Spleen (tissue), 11 donors: Measurements from ENCODE around the gene SCYGR3. TPM values are rescaled to one million over a fixed set of nuclear protein-coding genes. Genes with fewer than 3 reads are reported as not detected.

Source experiments
- DNase-seq: peaks from one replicate; pipeline ENCODE4 v3.0.0-alpha.2; 2020
- H3K27ac ChIP-seq, 8 donors: fragments of 200-600 bp; sonication (generic) in 7 of 8; 1 replicate in 4 of 8; 2 replicates in 4 of 8; pipeline versions ENCODE4 v1.5.0 to v1.8.0; 2016 to 2021; ENCODE audit warnings: inconsistent platforms in 4 of 8, mild to moderate bottlenecking in 4 of 8, moderate library complexity in 1 of 8
- H3K27me3 ChIP-seq, 7 donors: fragments of 200-600 bp; sonication (generic) in 6 of 7; replicated peaks in 1 of 7; 1 replicate in 4 of 7; 2 replicates in 3 of 7; pipeline versions ENCODE4 v1.5.0 to v1.8.0; 2016 to 2021; ENCODE audit warnings: inconsistent platforms in 3 of 7, mild to moderate bottlenecking in 1 of 7
- H3K36me3 ChIP-seq, 6 donors: fragments of 200-600 bp; sonication (generic) in 5 of 6; 1 replicate in 4 of 6; 2 replicates in 2 of 6; pipeline versions ENCODE4 v1.5.0 to v1.8.0; 2016 to 2021; ENCODE audit warnings: inconsistent platforms in 2 of 6
- H3K4me1 ChIP-seq, 6 donors: fragments of 200-600 bp; sonication (generic) in 5 of 6; 1 replicate in 3 of 6; 2 replicates in 3 of 6; pipeline versions ENCODE4 v1.5.0 to v1.8.0; 2016 to 2021; ENCODE audit warnings: inconsistent platforms in 3 of 6
- H3K4me3 ChIP-seq, 8 donors: fragments of 200-600 bp; sonication (generic) in 7 of 8; 1 replicate in 4 of 8; 2 replicates in 4 of 8; pipeline versions ENCODE4 v1.5.0 to v1.8.0; 2016 to 2021; ENCODE audit warnings: inconsistent platforms in 4 of 8, mild to moderate bottlenecking in 4 of 8, moderate library complexity in 2 of 8
- H3K9me3 ChIP-seq, 8 donors: fragments of 200-600 bp; sonication (generic) in 7 of 8; 1 replicate in 4 of 8; 2 replicates in 4 of 8; pipeline versions ENCODE4 v1.5.0 to v1.8.0; 2016 to 2021; ENCODE audit warnings: inconsistent platforms in 4 of 8
- CTCF ChIP-seq, 11 experiments: fragments of 200-600 bp in 7 of 11; fragments of 450-650 bp in 4 of 11; sonication (generic) in 4 of 11; IDR thresholded peaks in 8 of 11; conservative IDR thresholded peaks in 3 of 11; 1 replicate in 7 of 11; 2 replicates in 4 of 11; pipeline versions ENCODE4 v1.4.0 to v1.8.0; 2016 to 2021; ENCODE audit warnings: antibody characterized with exemption in 11 of 11, inconsistent platforms in 4 of 11, mild to moderate bottlenecking in 1 of 11
- POLR2A ChIP-seq, 3 donors: fragments of 450-650 bp; IDR thresholded peaks; one replicate each; pipeline ENCODE4 v1.5.1; 2017; ENCODE audit warnings: antibody characterized with exemption in 3 of 3, mild to moderate bottlenecking in 1 of 3
- POLR2AphosphoS5 ChIP-seq, 3 donors: sonication (generic); formaldehyde crosslinking; IDR thresholded peaks; one replicate each; pipeline ENCODE4 v1.5.1; 2017; ENCODE audit warnings: antibody characterized with exemption in 3 of 3
- WGBS, 5 donors: extraction: QIAGEN DNeasy Blood & Tissue Kit in 3 of 5; methylation state at CpG; one replicate each; pipeline versions ENCODE4 v1.1.5 to v1.1.7; 2013 to 2018; 5-methylcytosine and 5-hydroxymethylcytosine counted together
- intact Hi-C: fragments of 100-400 bp; cut with DNase I; formaldehyde crosslinking; loops from one replicate; pipeline ENCODE4 v1.15.0; 2023; ENCODE audit warnings: low total_unique reads
- polyA plus RNA-seq, 3 donors: library from polyadenylated mRNA; stranded (reverse); fragments of 200-250 nt; gene quantifications; one replicate each; pipeline ENCODE4 v1.2.1, GENCODE V29; 2013
- total RNA-seq, 7 donors: library from RNA; depleted of rRNA in 3 of 7; stranded (reverse); fragments of >200 nt in 3 of 7; fragmentation: NEBNext Ultra II Directional in 4 of 7; extraction: Animal tissue kit (Norgen Biotek cat#: 25700) in 4 of 7; gene quantifications; one replicate each; pipeline versions ENCODE4 v1.1.0 to v1.2.1, GENCODE V29; 2016 to 2021
- donor health status: healthy with polysubstance abuse.
- donor health status: DM: no; HTN: no; CAD: no; lungs with moderate emphysema.
- donor health status: DM: no; HTN: no; CAD: no.
- donor health status: Bipolar disorder and iron deficiency.
- donor health status: healthy.
- donor health status: DM: no; HTN: no; CAD: no.
- donor health status: DM: yes; HTN: yes; CAD: no.

The SCYGR3 gene
- total and polyA plus RNA-seq, 10 donors: not detected

- no peak overlapping the region for H3K4me3 ChIP-seq
- TF ChIP-seq POLR2AphosphoS5 (IDR thresholded peaks at IDR 0.05): no peak
- no peak for TF ChIP-seq POLR2A (IDR thresholded peaks at IDR 0.05)
- TF ChIP-seq CTCF (IDR thresholded peaks at IDR 0.05 in 8 of 11, conservative IDR thresholded peaks at IDR 0.05 in 3 of 11): no peak
- no peaks in the 10 kb centered on the region for H3K4me1 ChIP-seq
- peaks cover 0 to 11% (median 0%) of the 10 kb centered on the region in 7 donors for H3K27me3 ChIP-seq
- 51 to 67% (median 64%) methylated on average over 3 of the region's 3 CpGs for WGBS, 5 donors
- peaks cover 0 to 2% (median 1%) of the 10 kb centered on the region in 8 donors for H3K9me3 ChIP-seq
- H3K27ac ChIP-seq: no peak overlapping the region
- DNase-seq: no peak
- intact Hi-C loops: no loop called here
- no peaks in the 10 kb centered on the region for H3K36me3 ChIP-seq
These were observed 13.1 kb upstream of the SCYGR3 start for GRCh38 chr2:227627769-227628168.

- Histone ChIP-seq H3K4me1 (no peaks in the 10 kb centered on the region), H3K4me3 (no peak overlapping the region), H3K9me3 (peaks cover 0 to 10% (median 5%) of the 10 kb centered on the region in 8 donors), H3K27me3 (peaks cover 0 to 6% (median 0%) of the 10 kb centered on the region in 7 donors), H3K36me3 (no peaks in the 10 kb centered on the region), H3K27ac (no peak overlapping the region)
- intact Hi-C loops: no loop called here
- no peak for DNase-seq
- TF ChIP-seq POLR2A (IDR thresholded peaks at IDR 0.05) (no peak), CTCF (IDR thresholded peaks at IDR 0.05 in 8 of 11, conservative IDR thresholded peaks at IDR 0.05 in 3 of 11) (no peak), POLR2AphosphoS5 (IDR thresholded peaks at IDR 0.05) (no peak)
- 80 to 94% (median 92%) methylated on average over 10 of the region's 10 CpGs for WGBS, 5 donors
These were observed 12.0 kb upstream of the SCYGR3 start for GRCh38 chr2:227626580-227627151.

GRCh38 chr2:227625420-227625819 is 10.8 kb upstream of the SCYGR3 start:
- H3K27ac ChIP-seq: no peak overlapping the region
- peaks cover 0 to 10% (median 5%) of the 10 kb centered on the region in 8 donors for H3K9me3 ChIP-seq
- intact Hi-C loops: no loop called here
- H3K4me3 ChIP-seq: no peak overlapping the region
- DNase-seq: no peak
- H3K27me3 ChIP-seq: peaks cover 0 to 3% (median 0%) of the 10 kb centered on the region in 7 donors
- no peak for TF ChIP-seq POLR2A (IDR thresholded peaks at IDR 0.05)
- no peak for TF ChIP-seq POLR2AphosphoS5 (IDR thresholded peaks at IDR 0.05)
- TF ChIP-seq CTCF (IDR thresholded peaks at IDR 0.05 in 8 of 11, conservative IDR thresholded peaks at IDR 0.05 in 3 of 11): no peak
- H3K36me3 ChIP-seq: no peaks in the 10 kb centered on the region
- no peaks in the 10 kb centered on the region for H3K4me1 ChIP-seq
- WGBS, 5 donors: 67 to 89% (median 70%) methylated on average over 1 to 2 of the region's 2 CpGs

- Histone ChIP-seq H3K4me3 (no peak overlapping the region), H3K9me3 (peaks cover 0 to 10% (median 5%) of the 10 kb centered on the region in 8 donors), H3K36me3 (no peaks in the 10 kb centered on the region), H3K4me1 (no peaks in the 10 kb centered on the region), H3K27ac (no peak overlapping the region), H3K27me3 (no peaks in the 10 kb centered on the region)
- intact Hi-C loops: no loop called here
- DNase-seq: no peak
- TF ChIP-seq POLR2A (IDR thresholded peaks at IDR 0.05): no peak
- TF ChIP-seq POLR2AphosphoS5 (IDR thresholded peaks at IDR 0.05): no peak
- no peak for TF ChIP-seq CTCF (IDR thresholded peaks at IDR 0.05 in 8 of 11, conservative IDR thresholded peaks at IDR 0.05 in 3 of 11)
These were observed 8.6 kb upstream of the SCYGR3 start for GRCh38 chr2:227623226-227623625.
